Activated CD4-positive, alpha-beta T cell treated with anti-CD3 and anti-CD28 coated beads, Interleukin-2, amount 50 U/mL, for 16 hours (primary cell): Measurements from ENCODE around the gene NRBF2.

Experiments used
- DNase-seq: peaks from one replicate; pipeline ENCODE4 v3.0.0-alpha.2; 2020

Gene NRBF2

GRCh38 chr10:63165249-63165648 is 32.1 kb downstream of the NRBF2 start:
- DNase-seq: no peak

- peak; percentile 71 for DNase-seq
Observed at GRCh38 chr10:63166742-63167258, 33.7 kb downstream of the NRBF2 start.

- no peak for DNase-seq
Observed at GRCh38 chr10:63168821-63169462, 35.8 kb downstream of the NRBF2 start.

- no peak for DNase-seq
Observed at GRCh38 chr10:63169624-63170023, 36.5 kb downstream of the NRBF2 start.

- DNase-seq: peak; percentile 69
Observed at GRCh38 chr10:63171255-63171855, 38.2 kb downstream of the NRBF2 start.

- no peak for DNase-seq
Observed at GRCh38 chr10:63171926-63172325, 38.8 kb downstream of the NRBF2 start.

GRCh38 chr10:63173468-63174232 is 40.5 kb downstream of the NRBF2 start:
- DNase-seq: peak; percentile 87

GRCh38 chr10:63175534-63175933 is 42.4 kb downstream of the NRBF2 start:
- no peak for DNase-seq

GRCh38 chr10:63192826-63193225 is 59.7 kb downstream of the NRBF2 start:
- no peak for DNase-seq

GRCh38 chr10:63197344-63198092 is 64.4 kb downstream of the NRBF2 start:
- no peak for DNase-seq

GRCh38 chr10:63199716-63200115 is 66.6 kb downstream of the NRBF2 start:
- DNase-seq: no peak

GRCh38 chr10:63200431-63200830 is 67.3 kb downstream of the NRBF2 start:
- DNase-seq: no peak

GRCh38 chr10:63201118-63201517 is 68.0 kb downstream of the NRBF2 start:
- DNase-seq: no peak
